Prostate gland (tissue), 2 donors: ENCODE results near the gene DICER1. TPM values are rescaled to one million over a fixed set of nuclear protein-coding genes. Genes with fewer than 3 reads are reported as not detected.

ENCODE experiments used
- DNase-seq: peaks from one replicate; pipeline ENCODE4 v3.0.0-alpha.2; 2019; ENCODE audit warnings: low spot score
- H3K27ac ChIP-seq, 2 donors: fragments of 200-600 bp; sonication (generic); 2 replicates each; pipeline ENCODE4 v1.5.1; 2017 to 2019
- H3K27me3 ChIP-seq: fragments of 200-600 bp; sonication (generic); replicated peaks from 2 replicates; pipeline ENCODE4 v1.5.1; 2019; ENCODE audit not compliant: insufficient read depth
- H3K36me3 ChIP-seq, 2 donors: fragments of 200-600 bp; sonication (generic); 1 replicate in 1 of 2; 2 replicates in 1 of 2; pipeline versions ENCODE4 v1.5.1 to v1.8.1; 2017 to 2019
- H3K4me1 ChIP-seq: fragments of 200-600 bp; sonication (generic); replicated peaks from 2 replicates; pipeline ENCODE4 v1.5.1; 2019
- H3K4me3 ChIP-seq, 2 donors: fragments of 200-600 bp; sonication (generic); 2 replicates each; pipeline ENCODE4 v1.5.1; 2017 to 2019
- H3K9me3 ChIP-seq: fragments of 200-600 bp; sonication (generic); 2 replicates; pipeline ENCODE4 v1.5.1; 2017
- POLR2A ChIP-seq: fragments of 450-650 bp; IDR thresholded peaks from one replicate; pipeline ENCODE4 v1.6.1; 2016; ENCODE audit warnings: antibody characterized with exemption, mild to moderate bottlenecking
- POLR2AphosphoS5 ChIP-seq: sonication (generic); formaldehyde crosslinking; IDR thresholded peaks from one replicate; pipeline ENCODE4 v1.6.1; 2017; ENCODE audit warnings: antibody characterized with exemption
- WGBS: methylation state at CpG from one replicate; pipeline ENCODE4 v1.1.5; 2018; 5-methylcytosine and 5-hydroxymethylcytosine counted together
- intact Hi-C: fragments of 100-400 bp; cut with DNase I; formaldehyde crosslinking; loops from one replicate; pipeline ENCODE4 v1.14.2; 2022
- total RNA-seq, 2 donors: library from RNA; depleted of rRNA; stranded (reverse); fragments of >200 nt; gene quantifications; one replicate each; pipeline ENCODE4 v1.1.0, GENCODE V29; 2016
- TF ChIP-seq, protein P1 (sequence below), 4 experiments: fragments of 200-600 bp in 2 of 4; fragments of 450-650 bp in 2 of 4; sonication (generic) in 2 of 4; IDR thresholded peaks; 1 replicate in 3 of 4; 2 replicates in 1 of 4; pipeline ENCODE4 v1.5.1; 2016 to 2019; ENCODE audit warnings: antibody characterized with exemption in 4 of 4, mild to moderate bottlenecking in 2 of 4, moderate library complexity in 2 of 4

The DICER1 gene
- total RNA-seq, 2 donors from 2014 or later: 25.4 to 86.3 TPM

GRCh38 chr14:95123891-95124579 is 33.3 kb downstream of the DICER1 start:
- H3K36me3 ChIP-seq: peaks cover 0 to 9% of the 10 kb centered on the region in 2 donors
- peaks cover 2% of the 10 kb centered on the region for H3K4me1 ChIP-seq
- H3K27me3 ChIP-seq: no peaks in the 10 kb centered on the region
- TF ChIP-seq, protein P1, sequence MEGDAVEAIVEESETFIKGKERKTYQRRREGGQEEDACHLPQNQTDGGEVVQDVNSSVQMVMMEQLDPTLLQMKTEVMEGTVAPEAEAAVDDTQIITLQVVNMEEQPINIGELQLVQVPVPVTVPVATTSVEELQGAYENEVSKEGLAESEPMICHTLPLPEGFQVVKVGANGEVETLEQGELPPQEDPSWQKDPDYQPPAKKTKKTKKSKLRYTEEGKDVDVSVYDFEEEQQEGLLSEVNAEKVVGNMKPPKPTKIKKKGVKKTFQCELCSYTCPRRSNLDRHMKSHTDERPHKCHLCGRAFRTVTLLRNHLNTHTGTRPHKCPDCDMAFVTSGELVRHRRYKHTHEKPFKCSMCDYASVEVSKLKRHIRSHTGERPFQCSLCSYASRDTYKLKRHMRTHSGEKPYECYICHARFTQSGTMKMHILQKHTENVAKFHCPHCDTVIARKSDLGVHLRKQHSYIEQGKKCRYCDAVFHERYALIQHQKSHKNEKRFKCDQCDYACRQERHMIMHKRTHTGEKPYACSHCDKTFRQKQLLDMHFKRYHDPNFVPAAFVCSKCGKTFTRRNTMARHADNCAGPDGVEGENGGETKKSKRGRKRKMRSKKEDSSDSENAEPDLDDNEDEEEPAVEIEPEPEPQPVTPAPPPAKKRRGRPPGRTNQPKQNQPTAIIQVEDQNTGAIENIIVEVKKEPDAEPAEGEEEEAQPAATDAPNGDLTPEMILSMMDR (IDR thresholded peaks at IDR 0.05): no peak
- TF ChIP-seq POLR2AphosphoS5: no peak
- no peak for TF ChIP-seq POLR2A
- no peaks in the 10 kb centered on the region for H3K9me3 ChIP-seq
- no peak overlapping the region for H3K4me3 ChIP-seq
- no peak overlapping the region for H3K27ac ChIP-seq
- 93% methylated on average over 9 of the region's 9 CpGs for WGBS
- intact Hi-C loops: no loop called here
- DNase-seq: no peak

DNA sequence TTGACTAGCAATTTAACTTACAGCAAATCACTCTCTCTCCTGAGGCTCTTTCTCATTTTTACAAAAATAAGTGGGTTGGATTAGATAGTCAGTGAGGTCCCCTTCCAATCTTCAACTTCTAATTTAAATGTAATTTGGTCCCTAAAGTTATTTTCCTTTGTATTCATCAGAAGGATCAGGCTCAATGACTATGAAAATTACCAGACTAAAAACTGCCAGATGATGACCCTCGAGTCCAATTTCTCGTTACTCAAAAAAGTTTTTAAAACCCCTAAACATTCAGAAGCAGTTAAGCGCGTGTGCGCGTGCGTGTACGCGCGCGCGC is 34.7 kb downstream of the DICER1 start:
- Histone ChIP-seq H3K27ac (peak overlapping the region in 1 of 2 donors; percentile 30), H3K4me3 (no peak overlapping the region), H3K9me3 (no peaks in the 10 kb centered on the region), H3K4me1 (peaks cover 2% of the 10 kb centered on the region), H3K27me3 (no peaks in the 10 kb centered on the region), H3K36me3 (peaks cover 0 to 9% of the 10 kb centered on the region in 2 donors)
- intact Hi-C loops: no loop called here
- no peak for DNase-seq
- no peak for TF ChIP-seq POLR2A
- TF ChIP-seq, protein P1 (IDR thresholded peaks at IDR 0.05): no peak
- TF ChIP-seq POLR2AphosphoS5: no peak
- WGBS: 93% methylated on average over 12 of the region's 12 CpGs

GRCh38 chr14:95121911-95122620 is 35.3 kb downstream of the DICER1 start:
- Histone ChIP-seq H3K36me3 (peaks cover 0 to 9% of the 10 kb centered on the region in 2 donors), H3K4me3 (no peak overlapping the region), H3K27ac (peak overlapping the region in 1 of 2 donors; percentile 30), H3K27me3 (no peaks in the 10 kb centered on the region), H3K4me1 (peaks cover 2% of the 10 kb centered on the region), H3K9me3 (no peaks in the 10 kb centered on the region)
- TF ChIP-seq POLR2A (no peak), POLR2AphosphoS5 (no peak)
- TF ChIP-seq, protein P1 (IDR thresholded peaks at IDR 0.05): no peak
- 54% methylated on average over 6 of the region's 6 CpGs for WGBS
- intact Hi-C loops: no loop called here
- DNase-seq: no peak

DNA sequence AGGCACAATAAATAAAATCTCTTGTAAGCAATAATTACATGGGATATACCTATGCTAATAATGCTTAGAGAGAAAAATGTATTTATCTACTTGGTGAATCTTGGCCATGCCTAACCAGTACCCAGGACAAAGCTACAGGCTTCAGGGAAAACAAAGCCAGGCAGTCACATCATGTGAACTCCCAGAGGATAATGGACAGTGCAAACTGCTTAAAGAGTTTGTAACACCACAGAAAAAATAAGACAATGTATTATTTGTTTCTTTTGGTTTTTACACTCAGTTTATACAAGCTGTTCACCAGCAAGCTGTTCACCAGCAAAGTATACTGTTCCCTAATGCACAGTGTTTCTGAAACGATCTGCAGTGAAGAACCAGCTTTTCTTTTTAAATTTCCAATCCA is 38.0 kb downstream of the DICER1 start:
- Histone ChIP-seq H3K9me3 (no peaks in the 10 kb centered on the region), H3K4me3 (no peak overlapping the region), H3K4me1 (peaks cover 2% of the 10 kb centered on the region), H3K27ac (no peak overlapping the region), H3K36me3 (peaks cover 0 to 7% of the 10 kb centered on the region in 2 donors), H3K27me3 (no peaks in the 10 kb centered on the region)
- 51% methylated on average over 1 of the region's 1 CpG for WGBS
- no peak for DNase-seq
- no peak for TF ChIP-seq POLR2AphosphoS5
- TF ChIP-seq POLR2A: no peak
- TF ChIP-seq, protein P1 (IDR thresholded peaks at IDR 0.05): no peak
- intact Hi-C loops: no loop called here
